Upper lobe of left lung (tissue), 4 donors: Measurements from ENCODE around the gene CBLB.

ENCODE experiments used
- POLR2A ChIP-seq, 4 donors: fragments of 450-650 bp; IDR thresholded peaks; one replicate each; pipeline ENCODE4 v1.5.1; 2016 to 2017; ENCODE audit warnings: antibody characterized with exemption in 4 of 4, mild to moderate bottlenecking in 2 of 4
- POLR2AphosphoS5 ChIP-seq, 2 donors: sonication (generic); formaldehyde crosslinking; IDR thresholded peaks; one replicate each; pipeline ENCODE4 v1.5.1; 2017; ENCODE audit warnings: antibody characterized with exemption in 2 of 2
- TF ChIP-seq, protein P1 (sequence below), 6 experiments: fragments of 450-650 bp in 4 of 6; fragments of 200-600 bp in 2 of 6; sonication (generic) in 2 of 6; IDR thresholded peaks; one replicate each; pipeline ENCODE4 v1.5.1; 2016 to 2019; ENCODE audit warnings: antibody characterized with exemption in 6 of 6

DNA sequence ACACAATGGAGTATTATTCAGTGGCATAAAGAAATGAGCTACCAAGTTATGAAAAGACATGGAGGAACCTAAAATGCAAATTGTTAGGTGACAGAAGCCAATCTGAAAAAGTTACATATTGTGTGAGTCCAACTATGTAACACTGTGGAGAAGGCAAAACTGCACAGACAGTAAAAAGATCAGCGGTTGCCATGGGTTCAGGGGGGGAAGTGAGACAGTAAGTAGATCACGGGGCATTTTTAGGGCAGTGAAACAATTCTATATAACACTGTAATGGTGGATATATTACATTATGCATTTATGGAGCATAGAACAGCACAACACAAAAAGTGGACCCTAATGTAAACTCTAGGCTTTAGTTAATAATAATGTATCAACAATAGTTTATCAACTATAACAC, 17.6 kb downstream of the CBLB start:
- TF ChIP-seq, protein P1, sequence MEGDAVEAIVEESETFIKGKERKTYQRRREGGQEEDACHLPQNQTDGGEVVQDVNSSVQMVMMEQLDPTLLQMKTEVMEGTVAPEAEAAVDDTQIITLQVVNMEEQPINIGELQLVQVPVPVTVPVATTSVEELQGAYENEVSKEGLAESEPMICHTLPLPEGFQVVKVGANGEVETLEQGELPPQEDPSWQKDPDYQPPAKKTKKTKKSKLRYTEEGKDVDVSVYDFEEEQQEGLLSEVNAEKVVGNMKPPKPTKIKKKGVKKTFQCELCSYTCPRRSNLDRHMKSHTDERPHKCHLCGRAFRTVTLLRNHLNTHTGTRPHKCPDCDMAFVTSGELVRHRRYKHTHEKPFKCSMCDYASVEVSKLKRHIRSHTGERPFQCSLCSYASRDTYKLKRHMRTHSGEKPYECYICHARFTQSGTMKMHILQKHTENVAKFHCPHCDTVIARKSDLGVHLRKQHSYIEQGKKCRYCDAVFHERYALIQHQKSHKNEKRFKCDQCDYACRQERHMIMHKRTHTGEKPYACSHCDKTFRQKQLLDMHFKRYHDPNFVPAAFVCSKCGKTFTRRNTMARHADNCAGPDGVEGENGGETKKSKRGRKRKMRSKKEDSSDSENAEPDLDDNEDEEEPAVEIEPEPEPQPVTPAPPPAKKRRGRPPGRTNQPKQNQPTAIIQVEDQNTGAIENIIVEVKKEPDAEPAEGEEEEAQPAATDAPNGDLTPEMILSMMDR (IDR thresholded peaks at IDR 0.05), result no peak
- no peak for TF ChIP-seq POLR2A (IDR thresholded peaks at IDR 0.05)
- TF ChIP-seq POLR2AphosphoS5 (IDR thresholded peaks at IDR 0.05), result no peak
